Activated CD8-positive, alpha-beta memory T cell treated with anti-CD3 and anti-CD28 coated beads, Interleukin-2, amount 10 ng/mL, durations not matched to agents 7 days and 5 days (primary cell): ENCODE measurements around the gene PIRT. TPM values are rescaled to one million over a fixed set of nuclear protein-coding genes. Genes with fewer than 3 reads are reported as not detected.

Source experiments
- ATAC-seq: fragments of 150-1000 bp; cut with Tn5 transposase; one replicate; pipeline ENCODE4 v1.10.0; 2021; ENCODE audit warnings: moderate library complexity
- CTCF ChIA-PET: fragments of 350-600 bp; sonication (Branson Sonifier 250); formaldehyde crosslinking; loops from one replicate; lab custom pipeline; 2021; ENCODE audit warnings: antibody characterized with exemption; lab: Charles Lee
- DNase-seq: peaks from one replicate; pipeline ENCODE4 v3.0.0-alpha.2; 2020
- H3K27ac Mint-ChIP-seq: one replicate; pipeline ENCODE4 v1.8.0; 2021; ENCODE audit warnings: mild to moderate bottlenecking, mixed read lengths
- H3K27me3 Mint-ChIP-seq: one replicate; pipeline ENCODE4 v1.8.0; 2021; ENCODE audit warnings: mixed read lengths
- H3K36me3 Mint-ChIP-seq: one replicate; pipeline ENCODE4 v1.8.0; 2021; ENCODE audit warnings: mild to moderate bottlenecking, mixed read lengths
- H3K4me1 Mint-ChIP-seq: one replicate; pipeline ENCODE4 v1.8.0; 2021; ENCODE audit warnings: mixed read lengths
- H3K4me3 Mint-ChIP-seq: one replicate; pipeline ENCODE4 v1.8.0; 2021; ENCODE audit warnings: mild to moderate bottlenecking, moderate library complexity, mixed read lengths
- H3K9me3 Mint-ChIP-seq: one replicate; pipeline ENCODE4 v1.8.0; 2022; ENCODE audit warnings: low read depth, mixed read lengths
- total RNA-seq, 2 experiments: library from RNA; stranded (reverse); gene quantifications; one replicate each; pipeline ENCODE4 v1.2.3, GENCODE V29; 2021

The PIRT gene
- total RNA-seq, 2 experiments from 2014 or later: not detected

DNA sequence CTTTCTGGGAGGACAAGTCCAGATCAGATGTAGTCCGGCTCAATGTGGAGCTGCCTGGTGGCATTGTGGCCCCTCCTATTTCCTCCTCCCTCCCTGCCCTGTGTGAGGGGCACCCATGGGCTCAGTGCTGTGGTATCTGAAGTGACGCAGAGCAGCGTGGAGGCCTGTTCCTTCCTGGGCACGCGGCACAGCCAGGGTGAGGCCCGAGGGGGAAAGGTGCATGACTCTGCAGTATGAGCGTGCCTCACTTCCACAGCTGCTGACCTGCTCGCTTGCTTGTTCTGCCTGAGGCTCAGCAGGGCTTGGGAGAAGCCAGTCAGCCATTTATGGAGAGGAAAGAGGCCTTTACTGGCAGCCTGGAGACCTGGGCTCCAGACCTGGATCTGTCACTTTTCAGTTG is 45.7 kb downstream of the PIRT start:
- CTCF ChIA-PET: interaction anchor here (0.6 kb wide), 1 partner anchor 437 kb away, joined by 3 read pairs; no protein-coding TSS in a partner anchor
- no peaks in the 10 kb centered on the region for H3K27me3 Mint-ChIP-seq
- H3K9me3 Mint-ChIP-seq: no peaks in the 10 kb centered on the region
- H3K36me3 Mint-ChIP-seq: no peaks in the 10 kb centered on the region
- ATAC-seq: no peak
- H3K27ac Mint-ChIP-seq: no peak overlapping the region
- no peak overlapping the region for H3K4me3 Mint-ChIP-seq
- no peak for DNase-seq
- H3K4me1 Mint-ChIP-seq: peaks cover 5% of the 10 kb centered on the region

DNA sequence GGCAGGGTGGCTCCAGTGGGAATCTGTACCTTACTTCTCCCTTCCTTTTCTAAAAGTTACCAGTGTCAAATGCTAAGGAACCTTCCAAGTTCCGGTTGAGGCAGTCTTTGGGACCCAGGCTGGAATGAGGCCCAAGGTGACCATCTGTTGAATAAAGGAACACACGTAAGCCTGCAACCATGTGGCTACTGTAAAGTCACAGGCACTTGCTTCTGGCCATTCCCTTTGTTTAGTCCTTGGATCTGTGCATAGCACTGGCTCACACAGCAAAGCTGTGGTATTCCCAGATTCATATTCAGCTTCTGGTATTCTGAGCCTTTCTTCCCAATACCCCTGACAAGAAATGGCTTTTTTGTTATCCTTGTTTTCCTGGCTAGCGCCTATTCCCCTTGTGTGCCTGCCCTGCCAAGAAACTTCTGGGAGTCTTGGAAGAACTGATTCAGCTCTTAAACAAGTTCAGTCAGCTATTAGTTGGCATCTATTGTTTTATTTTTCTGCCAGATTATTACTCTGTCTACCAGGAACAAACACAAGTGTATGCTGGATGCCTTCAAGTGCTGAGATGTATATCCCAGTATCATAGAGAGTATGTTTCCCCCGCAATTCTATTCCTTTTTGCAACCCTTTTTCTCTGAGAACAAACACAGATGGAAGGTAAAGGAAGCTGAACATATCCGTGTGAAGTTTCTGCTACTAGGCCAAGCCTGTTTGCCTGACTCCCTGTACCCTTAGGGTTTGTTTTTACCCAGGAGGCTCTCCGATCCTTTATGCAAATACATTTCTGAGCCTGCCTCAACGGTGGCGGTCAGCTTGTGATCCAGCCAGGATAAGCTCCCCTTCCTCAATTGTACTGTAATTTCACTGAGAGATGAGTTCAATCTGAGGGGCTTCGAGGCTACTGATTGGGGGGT is 47.1 kb downstream of the PIRT start:
- H3K4me1 Mint-ChIP-seq: peaks cover 5% of the 10 kb centered on the region
- no peaks in the 10 kb centered on the region for H3K9me3 Mint-ChIP-seq
- no peaks in the 10 kb centered on the region for H3K36me3 Mint-ChIP-seq
- DNase-seq (no peak), ATAC-seq (no peak)
- CTCF ChIA-PET: interaction anchor here (2.5 kb wide), 1 partner anchor 19 kb away, joined by 8 read pairs; no protein-coding TSS in a partner anchor
- no peak overlapping the region for H3K27ac Mint-ChIP-seq
- H3K27me3 Mint-ChIP-seq: no peaks in the 10 kb centered on the region
- H3K4me3 Mint-ChIP-seq: no peak overlapping the region

DNA sequence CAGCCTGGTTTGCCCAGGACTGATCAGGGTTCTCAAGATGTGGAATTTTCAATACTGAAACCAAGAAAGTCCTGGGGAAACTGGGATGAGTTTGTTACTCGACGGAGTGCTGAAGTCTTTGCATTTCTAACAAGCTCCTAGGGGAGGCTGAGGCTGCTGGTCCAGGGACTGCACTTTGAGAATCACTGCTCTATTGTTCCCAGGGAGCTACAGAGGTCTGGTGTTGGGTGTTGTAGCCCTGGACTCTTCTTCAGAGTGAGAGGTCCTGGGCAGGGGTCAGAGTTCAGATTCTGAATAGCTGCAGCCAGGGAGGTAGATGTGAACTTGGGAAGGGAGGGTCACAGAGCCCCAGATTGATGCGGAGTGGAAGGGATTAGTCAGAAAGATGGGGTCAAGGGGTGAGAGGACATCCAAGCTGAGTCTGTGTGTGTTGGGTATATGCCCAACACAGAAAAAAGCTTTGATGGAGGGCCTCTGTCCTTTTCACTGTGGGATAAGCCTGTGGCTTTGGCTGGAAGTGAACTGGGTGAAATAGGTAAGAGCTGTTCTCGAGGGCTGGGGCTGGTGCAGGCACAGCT is 48.1 kb downstream of the PIRT start:
- ATAC-seq (no peak), DNase-seq (no peak)
- no peak overlapping the region for H3K27ac Mint-ChIP-seq
- H3K36me3 Mint-ChIP-seq: no peaks in the 10 kb centered on the region
- no peaks in the 10 kb centered on the region for H3K27me3 Mint-ChIP-seq
- CTCF ChIA-PET: interaction anchor here (2.5 kb wide), 1 partner anchor 18 kb away, joined by 8 read pairs; no protein-coding TSS in a partner anchor
- peaks cover 5% of the 10 kb centered on the region for H3K4me1 Mint-ChIP-seq
- H3K4me3 Mint-ChIP-seq: no peak overlapping the region
- H3K9me3 Mint-ChIP-seq: no peaks in the 10 kb centered on the region

DNA sequence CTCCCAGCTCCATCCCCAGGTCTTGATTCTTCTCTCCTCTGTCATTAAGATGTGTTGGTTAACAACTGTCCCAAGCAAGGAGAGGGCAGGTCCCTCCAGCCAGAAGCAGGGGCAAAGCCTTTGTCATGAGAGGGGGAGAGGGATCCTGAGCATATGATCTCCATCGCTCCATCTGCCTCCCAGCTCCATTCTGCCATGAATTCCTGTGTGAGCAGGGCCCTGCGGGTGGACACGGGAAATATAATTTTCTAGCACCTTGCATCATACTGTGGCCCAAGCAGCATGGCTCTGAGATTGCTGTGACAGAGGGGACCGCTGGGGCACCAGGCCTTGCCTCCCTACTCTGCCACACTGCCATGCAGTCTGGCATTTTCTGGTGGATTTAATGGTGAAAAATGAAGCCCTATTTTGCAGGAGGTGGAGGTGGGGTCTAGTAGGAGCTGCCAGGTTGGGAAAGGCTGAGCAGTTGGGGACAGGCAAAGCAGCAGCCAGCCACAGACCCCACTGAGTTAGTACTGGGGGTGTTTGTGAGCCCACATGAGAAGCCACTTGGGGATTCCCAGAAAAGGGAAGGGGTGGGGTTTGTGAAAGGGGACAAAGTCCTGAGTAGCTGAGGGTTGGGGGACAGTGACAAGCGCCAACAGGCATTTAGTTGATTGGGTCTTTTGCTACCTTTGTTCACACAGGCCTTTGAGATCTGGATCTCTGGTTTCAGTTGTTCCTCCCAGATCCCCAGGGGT is 50.4 kb downstream of the PIRT start:
- Mint-ChIP-seq H3K27ac (no peak overlapping the region), H3K4me3 (no peak overlapping the region), H3K9me3 (no peaks in the 10 kb centered on the region), H3K4me1 (no peaks in the 10 kb centered on the region), H3K27me3 (peaks cover 4% of the 10 kb centered on the region), H3K36me3 (no peaks in the 10 kb centered on the region)
- DNase-seq (no peak), ATAC-seq (no peak)
- CTCF ChIA-PET: no interaction called here

DNA sequence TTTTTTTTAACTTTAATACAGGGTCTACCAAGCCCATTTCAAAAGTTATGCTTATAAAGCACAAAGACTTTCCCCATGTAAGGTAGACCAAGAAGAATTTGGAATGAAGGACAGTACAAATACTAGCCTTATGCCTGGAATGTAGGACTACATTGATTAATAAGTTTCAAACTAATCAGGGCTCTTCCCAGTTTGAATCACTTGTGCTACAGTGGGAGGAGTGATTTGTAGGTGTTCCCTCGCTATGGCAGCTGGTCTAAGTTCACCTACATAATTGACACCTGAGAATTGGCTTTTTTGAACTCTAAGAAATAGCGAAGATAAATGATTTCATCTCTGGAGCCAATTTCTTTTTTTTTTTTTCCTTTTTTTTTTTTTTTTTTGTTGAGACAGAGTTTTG is 52.6 kb downstream of the PIRT start:
- H3K27ac Mint-ChIP-seq: no peak overlapping the region
- ATAC-seq: no peak
- H3K4me1 Mint-ChIP-seq: no peaks in the 10 kb centered on the region
- no peak for DNase-seq
- no peak overlapping the region for H3K4me3 Mint-ChIP-seq
- H3K36me3 Mint-ChIP-seq: no peaks in the 10 kb centered on the region
- no peaks in the 10 kb centered on the region for H3K9me3 Mint-ChIP-seq
- CTCF ChIA-PET: interaction anchor here (0.7 kb wide), 1 partner anchor 110 kb away, joined by 3 read pairs; no protein-coding TSS in a partner anchor
- H3K27me3 Mint-ChIP-seq: peaks cover 8% of the 10 kb centered on the region

DNA sequence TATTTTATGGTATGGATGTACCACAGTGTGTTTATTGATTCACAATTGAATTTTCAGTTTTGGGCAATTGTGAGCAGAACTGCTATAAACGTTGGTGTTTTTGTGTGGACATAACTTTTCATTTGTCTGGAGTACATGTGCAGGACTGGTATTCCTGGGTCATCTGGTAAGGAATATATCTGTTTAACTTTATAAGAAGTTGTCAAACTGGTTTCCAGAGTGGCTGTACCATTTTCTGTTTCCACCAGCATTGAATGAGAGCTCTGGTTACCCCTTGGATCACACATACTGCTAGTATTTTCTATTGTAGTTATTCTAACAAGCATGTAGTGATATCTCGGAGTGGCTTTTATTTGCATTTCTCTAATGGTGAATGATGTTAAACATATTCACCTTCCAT is 58.3 kb downstream of the PIRT start:
- ATAC-seq (no peak), DNase-seq (no peak)
- Mint-ChIP-seq H3K9me3 (no peaks in the 10 kb centered on the region), H3K4me3 (no peak overlapping the region), H3K36me3 (no peaks in the 10 kb centered on the region), H3K4me1 (no peaks in the 10 kb centered on the region), H3K27me3 (peaks cover 8% of the 10 kb centered on the region), H3K27ac (no peak overlapping the region)
- CTCF ChIA-PET: no interaction called here

DNA sequence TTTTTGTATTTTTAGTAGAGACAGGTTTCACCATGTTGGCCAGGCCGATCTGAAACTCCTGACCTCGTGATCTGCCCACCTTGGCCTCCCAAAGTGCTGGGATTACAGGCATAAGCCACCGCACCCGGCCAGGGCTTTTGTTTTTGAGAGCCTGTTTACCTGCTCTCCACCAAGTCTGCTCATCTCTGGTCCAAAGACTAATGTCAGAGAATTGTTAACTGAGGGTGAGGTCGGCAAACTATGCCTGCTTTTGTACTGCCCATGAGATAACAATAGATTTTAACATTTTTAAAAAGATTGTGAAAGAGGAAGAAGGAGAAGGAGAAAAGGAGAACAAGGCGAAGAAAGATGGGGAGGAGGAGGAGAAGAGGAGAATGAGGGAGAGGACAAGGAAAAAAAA is 60.0 kb downstream of the PIRT start:
- ATAC-seq (no peak), DNase-seq (no peak)
- Mint-ChIP-seq H3K36me3 (no peaks in the 10 kb centered on the region), H3K27ac (no peak overlapping the region), H3K27me3 (peaks cover 11% of the 10 kb centered on the region), H3K9me3 (no peaks in the 10 kb centered on the region), H3K4me1 (no peaks in the 10 kb centered on the region), H3K4me3 (no peak overlapping the region)
- CTCF ChIA-PET: no interaction called here

DNA sequence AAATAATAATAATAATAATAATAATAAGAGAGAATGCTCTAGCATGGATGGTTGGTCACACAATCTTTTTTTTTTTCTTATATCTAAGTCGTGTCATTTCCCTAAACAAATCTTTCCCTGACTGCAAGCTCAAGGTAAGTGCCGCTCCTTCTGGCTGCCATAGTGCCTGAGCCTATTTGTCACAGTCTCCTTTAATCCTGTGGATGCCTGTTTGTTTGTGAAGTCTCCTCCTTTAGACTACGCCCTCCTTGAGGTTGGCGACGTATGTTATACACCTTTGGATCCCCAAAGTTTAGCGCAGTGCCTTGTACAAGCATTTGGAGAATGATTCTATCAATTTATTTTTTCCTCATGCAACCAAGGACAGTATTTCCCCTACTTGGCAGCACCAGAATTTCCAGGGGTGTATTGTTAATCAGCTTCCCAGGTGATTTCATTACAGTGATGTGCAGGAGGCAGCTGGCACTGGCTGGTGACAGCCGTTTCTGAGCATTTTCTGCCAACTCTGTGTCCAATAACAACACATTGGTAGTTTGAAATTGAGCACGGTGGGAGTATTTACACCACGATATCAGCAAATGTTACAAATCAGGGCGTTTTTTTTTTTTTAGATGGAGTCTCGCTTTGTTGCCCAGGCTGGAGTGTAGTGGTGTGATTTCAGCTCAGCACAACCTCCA is 60.6 kb downstream of the PIRT start:
- H3K27me3 Mint-ChIP-seq: peaks cover 8% of the 10 kb centered on the region
- CTCF ChIA-PET: no interaction called here
- no peak for DNase-seq

DNA sequence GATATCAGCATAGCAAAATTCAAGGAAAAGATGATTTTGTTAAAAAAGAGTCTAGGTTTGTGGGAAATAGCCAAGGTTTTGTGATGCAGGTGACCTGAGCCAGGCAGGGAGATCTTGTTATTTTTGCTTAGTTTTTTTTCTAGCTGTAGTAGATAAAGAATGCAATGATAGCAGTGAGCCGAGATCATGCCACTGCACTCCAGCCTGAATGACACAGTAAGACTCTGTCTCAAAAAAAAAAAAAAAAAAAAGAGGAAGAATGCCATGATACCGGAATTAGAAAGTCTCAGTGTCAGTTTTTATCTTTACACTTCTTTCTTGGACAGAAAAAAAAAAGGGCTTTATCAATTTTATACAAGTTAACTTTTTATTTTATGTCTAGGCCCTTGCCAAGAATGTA is 61.5 kb downstream of the PIRT start:
- no peaks in the 10 kb centered on the region for H3K36me3 Mint-ChIP-seq
- CTCF ChIA-PET: no interaction called here
- DNase-seq (no peak), ATAC-seq (no peak)
- H3K27me3 Mint-ChIP-seq: peaks cover 6% of the 10 kb centered on the region
- no peaks in the 10 kb centered on the region for H3K9me3 Mint-ChIP-seq
- no peak overlapping the region for H3K27ac Mint-ChIP-seq
- H3K4me1 Mint-ChIP-seq: no peaks in the 10 kb centered on the region
- H3K4me3 Mint-ChIP-seq: no peak overlapping the region

More for the DNA sequence above, 60.6 kb downstream of the PIRT start:
- no peak for ATAC-seq
- no peaks in the 10 kb centered on the region for H3K9me3 Mint-ChIP-seq
- no peak overlapping the region for H3K4me3 Mint-ChIP-seq
- no peaks in the 10 kb centered on the region for H3K4me1 Mint-ChIP-seq
- no peaks in the 10 kb centered on the region for H3K36me3 Mint-ChIP-seq
- no peak overlapping the region for H3K27ac Mint-ChIP-seq

DNA sequence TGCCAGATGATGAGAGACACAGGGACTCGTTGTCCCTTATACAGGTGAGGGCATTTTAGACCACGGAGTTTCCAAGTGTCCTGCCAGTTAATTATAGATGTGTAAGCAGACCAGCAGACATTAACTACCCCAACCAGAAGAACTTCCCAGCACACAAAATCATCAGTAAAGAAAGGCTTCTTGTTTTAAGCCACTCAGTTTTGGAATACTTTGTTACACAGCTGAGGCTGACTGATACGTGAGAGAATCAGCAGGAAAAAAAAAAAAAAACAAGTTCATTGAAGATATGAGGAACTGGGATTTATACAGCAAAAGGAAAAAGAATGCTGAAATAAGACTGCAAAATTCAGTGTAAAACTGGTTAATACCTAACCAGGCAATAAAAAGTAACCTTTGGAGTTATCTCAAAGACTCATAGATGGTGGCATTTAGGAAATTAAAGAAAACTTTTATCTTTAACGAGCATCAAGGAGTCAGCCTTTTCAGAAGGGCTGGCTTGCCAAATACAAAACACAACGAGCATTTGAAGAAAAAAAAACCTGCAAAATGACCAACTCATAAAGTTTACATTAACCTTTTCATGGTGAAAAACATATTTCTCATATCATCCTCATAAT is 62.0 kb downstream of the PIRT start:
- DNase-seq: no peak
- peaks cover 6% of the 10 kb centered on the region for H3K27me3 Mint-ChIP-seq
- ATAC-seq: no peak
- H3K27ac Mint-ChIP-seq: no peak overlapping the region
- no peaks in the 10 kb centered on the region for H3K9me3 Mint-ChIP-seq
- no peaks in the 10 kb centered on the region for H3K4me1 Mint-ChIP-seq
- CTCF ChIA-PET: no interaction called here
- no peak overlapping the region for H3K4me3 Mint-ChIP-seq
- H3K36me3 Mint-ChIP-seq: no peaks in the 10 kb centered on the region

DNA sequence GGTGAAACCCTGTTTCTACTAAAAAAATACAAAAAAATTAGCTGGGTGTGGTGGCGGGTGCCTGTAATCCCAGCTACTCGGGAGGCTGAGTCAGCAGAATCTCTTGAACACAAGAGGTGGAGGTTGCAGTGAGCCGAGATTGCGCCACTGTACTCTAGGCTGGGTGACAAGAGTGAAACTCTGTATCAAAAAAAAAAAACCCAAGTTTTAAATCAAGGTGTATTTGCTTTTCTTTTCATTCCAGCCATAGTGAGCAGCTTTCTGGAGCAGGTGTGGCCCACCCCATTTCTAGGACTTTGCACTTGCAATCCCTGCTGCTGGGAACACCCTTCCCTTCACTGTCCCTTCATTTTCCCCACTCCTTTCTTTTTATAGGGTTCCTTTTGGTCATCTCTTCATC is 62.8 kb downstream of the PIRT start:
- no peak overlapping the region for H3K4me3 Mint-ChIP-seq
- ATAC-seq (no peak), DNase-seq (no peak)
- no peak overlapping the region for H3K27ac Mint-ChIP-seq
- H3K27me3 Mint-ChIP-seq: peaks cover 4% of the 10 kb centered on the region
- H3K4me1 Mint-ChIP-seq: no peaks in the 10 kb centered on the region
- CTCF ChIA-PET: no interaction called here
- H3K9me3 Mint-ChIP-seq: no peaks in the 10 kb centered on the region
- no peaks in the 10 kb centered on the region for H3K36me3 Mint-ChIP-seq

DNA sequence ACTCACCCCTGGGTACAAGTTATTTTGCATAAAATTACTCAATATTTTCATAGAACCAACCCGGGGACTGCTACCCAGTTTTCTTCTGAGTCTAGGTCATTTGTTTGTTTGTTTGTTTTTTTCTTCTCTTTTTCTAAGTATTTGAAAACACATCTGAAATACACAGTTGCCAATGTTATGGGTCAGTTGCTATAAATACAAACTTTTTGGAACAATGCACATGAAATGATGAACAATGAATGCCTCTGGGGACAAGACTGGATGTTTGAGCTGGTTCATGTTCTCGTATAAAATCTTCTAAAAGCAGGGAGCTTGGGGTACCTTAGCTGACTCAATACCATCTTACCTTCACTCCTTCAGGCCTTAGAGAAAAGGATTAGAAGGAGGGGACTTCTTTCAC is 64.5 kb downstream of the PIRT start:
- CTCF ChIA-PET: interaction anchor here (0.7 to 2.1 kb wide), 4 partner anchors 11 to 71 kb away, joined by 4 to 8 read pairs (median 7); no protein-coding TSS in a partner anchor
- no peaks in the 10 kb centered on the region for H3K9me3 Mint-ChIP-seq
- no peak overlapping the region for H3K4me3 Mint-ChIP-seq
- no peaks in the 10 kb centered on the region for H3K4me1 Mint-ChIP-seq
- DNase-seq (no peak), ATAC-seq (no peak)
- H3K27ac Mint-ChIP-seq: no peak overlapping the region
- peaks cover 4% of the 10 kb centered on the region for H3K27me3 Mint-ChIP-seq
- H3K36me3 Mint-ChIP-seq: no peaks in the 10 kb centered on the region
